ENCODE measurements around the gene AMMECR1.

GRCh38 chrX:110182865-110183264, 135.0 kb downstream of the AMMECR1 start:
- TF ChIP-seq CTCF (IDR thresholded peaks at IDR 0.05; ENCODE audit: poor library complexity, severe bottlenecking), result no peak
- no peak for TF ChIP-seq POLR2AphosphoS5 (IDR thresholded peaks at IDR 0.05)
- TF ChIP-seq EP300 (conservative IDR thresholded peaks at IDR 0.05; ENCODE audit: poor library complexity, severe bottlenecking), result no peak
- no peak for TF ChIP-seq EZH2 (IDR thresholded peaks at IDR 0.05; ENCODE audit: borderline replicate concordance, insufficient read depth, low read length, poor library complexity, severe bottlenecking)
- no peak for TF ChIP-seq SMC3 (conservative IDR thresholded peaks at IDR 0.05; ENCODE audit: poor library complexity)
- no peak for TF ChIP-seq TAF1 (IDR thresholded peaks at IDR 0.05; ENCODE audit: low read depth)
- TF ChIP-seq MXI1 (conservative IDR thresholded peaks at IDR 0.05; ENCODE audit: poor library complexity, severe bottlenecking), result no peak
- no peak for TF ChIP-seq REST (IDR thresholded peaks at IDR 0.05; ENCODE audit: borderline replicate concordance)

Data from neural cell (in vitro differentiated cells).